ENCODE measurements around the gene GOLGA7B.
"Not testable (repeated sequence)": the region's sequence is repeated elsewhere in the genome, so short reads cannot be mapped to it uniquely, and the experiment has no call there.

Gene GOLGA7B

GRCh38 chr10:97841166-97841565 lies 8.5 kb upstream of the GOLGA7B start:
- not testable (repeated sequence) for DNase-seq; H4K91ac ChIP-seq (ENCODE audit: low read length); H3K79me1 ChIP-seq (replicated peaks; ENCODE audit: low read length, poor library complexity, severe bottlenecking); H3K4me3 ChIP-seq (ENCODE audit: insufficient read depth in 1 of 2, low read depth in 1 of 2, low read length in 2 of 2); H2BK15ac ChIP-seq (ENCODE audit: low read depth, poor library complexity, severe bottlenecking); H2BK5ac ChIP-seq (ENCODE audit: low read depth, low read length, poor library complexity, severe bottlenecking); H3K14ac ChIP-seq (ENCODE audit: low read length in 2 of 2); H2BK120ac ChIP-seq (ENCODE audit: low read depth, low read length); H3K4ac ChIP-seq (ENCODE audit: low read depth in 1 of 2, low read length in 2 of 2); H3K23ac ChIP-seq (ENCODE audit: low read length in 2 of 2); H3K36me3 ChIP-seq (ENCODE audit: control insufficient read depth in 1 of 2, insufficient read depth in 2 of 2, low read depth in 1 of 2, low read length in 2 of 2); H3K9me3 ChIP-seq (ENCODE audit: control insufficient read depth, low read length); H2AFZ ChIP-seq (ENCODE audit: low read depth, low read length); H3K4me1 ChIP-seq (ENCODE audit: control insufficient read depth, insufficient read depth, low read depth, low read length); H3K4me2 ChIP-seq (ENCODE audit: low read length, poor library complexity, severe bottlenecking); H3K27ac ChIP-seq (ENCODE audit: low read length, poor library complexity, severe bottlenecking); H4K8ac ChIP-seq (ENCODE audit: low read length); H2BK12ac ChIP-seq (ENCODE audit: low read length in 2 of 2); H2AK5ac ChIP-seq (ENCODE audit: low read length, severe bottlenecking); H3K9ac ChIP-seq (ENCODE audit: low read length); H3K18ac ChIP-seq (ENCODE audit: low read depth in 1 of 2, low read length in 2 of 2)
- H3K27me3 ChIP-seq (ENCODE audit: control insufficient read depth in 1 of 2, insufficient read depth in 1 of 2, low read length in 2 of 2) = peaks cover 4 to 31% of the 10 kb centered on the region in 2 experiments
- 92% methylated on average over 6 of the region's 22 CpGs for whole genome bisulfite sequencing

- H3K9ac ChIP-seq (ENCODE audit: low read length); H3K4me2 ChIP-seq (ENCODE audit: low read length, poor library complexity, severe bottlenecking); H2BK5ac ChIP-seq (ENCODE audit: low read depth, low read length, poor library complexity, severe bottlenecking); H3K79me1 ChIP-seq (replicated peaks; ENCODE audit: low read length, poor library complexity, severe bottlenecking); H2BK15ac ChIP-seq (ENCODE audit: low read depth, poor library complexity, severe bottlenecking); H3K18ac ChIP-seq (ENCODE audit: low read depth in 1 of 2, low read length in 2 of 2); H3K4me1 ChIP-seq (ENCODE audit: control insufficient read depth, insufficient read depth, low read depth, low read length); H4K91ac ChIP-seq (ENCODE audit: low read length); H3K9me3 ChIP-seq (ENCODE audit: control insufficient read depth, low read length); H3K23ac ChIP-seq (ENCODE audit: low read length in 2 of 2); H2AFZ ChIP-seq (ENCODE audit: low read depth, low read length); H3K14ac ChIP-seq (ENCODE audit: low read length in 2 of 2); H4K8ac ChIP-seq (ENCODE audit: low read length); H3K4me3 ChIP-seq (ENCODE audit: insufficient read depth in 1 of 2, low read depth in 1 of 2, low read length in 2 of 2); H3K27ac ChIP-seq (ENCODE audit: low read length, poor library complexity, severe bottlenecking); H2BK120ac ChIP-seq (ENCODE audit: low read depth, low read length); H3K36me3 ChIP-seq (ENCODE audit: control insufficient read depth in 1 of 2, insufficient read depth in 2 of 2, low read depth in 1 of 2, low read length in 2 of 2); H3K4ac ChIP-seq (ENCODE audit: low read depth in 1 of 2, low read length in 2 of 2); DNase-seq; H2AK5ac ChIP-seq (ENCODE audit: low read length, severe bottlenecking); H2BK12ac ChIP-seq (ENCODE audit: low read length in 2 of 2): not testable (repeated sequence)
- WGBS = no CpG with 5 or more reads among the region's 3 CpGs
- H3K27me3 ChIP-seq (ENCODE audit: control insufficient read depth in 1 of 2, insufficient read depth in 1 of 2, low read length in 2 of 2) = peaks cover 12 to 32% of the 10 kb centered on the region in 2 experiments
Observed at GRCh38 chr10:97842114-97842513, 7.5 kb upstream of the GOLGA7B start.

- H3K4ac ChIP-seq (ENCODE audit: low read depth in 1 of 2, low read length in 2 of 2) = no peak overlapping the region
- H2BK120ac ChIP-seq (ENCODE audit: low read depth, low read length) = no peak overlapping the region
- no peak overlapping the region for H3K9ac ChIP-seq (ENCODE audit: low read length)
- H3K18ac ChIP-seq (ENCODE audit: low read depth in 1 of 2, low read length in 2 of 2) = no peak overlapping the region
- H3K23ac ChIP-seq (ENCODE audit: low read length in 2 of 2) = no peak overlapping the region
- H2BK12ac ChIP-seq (ENCODE audit: low read length in 2 of 2) = no peak overlapping the region
- no peak overlapping the region for H2AK5ac ChIP-seq (ENCODE audit: low read length, severe bottlenecking)
- H3K9me3 ChIP-seq (ENCODE audit: control insufficient read depth, low read length) = no peaks in the 10 kb centered on the region
- peaks cover 12 to 32% of the 10 kb centered on the region in 2 experiments for H3K27me3 ChIP-seq (ENCODE audit: control insufficient read depth in 1 of 2, insufficient read depth in 1 of 2, low read length in 2 of 2)
- no peak overlapping the region for H3K14ac ChIP-seq (ENCODE audit: low read length in 2 of 2)
- H3K36me3 ChIP-seq (ENCODE audit: control insufficient read depth in 1 of 2, insufficient read depth in 2 of 2, low read depth in 1 of 2, low read length in 2 of 2) = no peaks in the 10 kb centered on the region
- H4K8ac ChIP-seq (ENCODE audit: low read length) = no peak overlapping the region
- H3K4me1 ChIP-seq (ENCODE audit: control insufficient read depth, insufficient read depth, low read depth, low read length) = peaks cover 6% of the 10 kb centered on the region
- no peak for DNase-seq
- H3K4me2 ChIP-seq (ENCODE audit: low read length, poor library complexity, severe bottlenecking) = no peak overlapping the region
- H2BK5ac ChIP-seq (ENCODE audit: low read depth, low read length, poor library complexity, severe bottlenecking) = no peak overlapping the region
- no peak overlapping the region for H2BK15ac ChIP-seq (ENCODE audit: low read depth, poor library complexity, severe bottlenecking)
- no peaks in the 10 kb centered on the region for H3K79me1 ChIP-seq (replicated peaks; ENCODE audit: low read length, poor library complexity, severe bottlenecking)
- no peak overlapping the region for H4K91ac ChIP-seq (ENCODE audit: low read length)
- 81% methylated on average over 7 of the region's 7 CpGs for WGBS
- no peak overlapping the region for H2AFZ ChIP-seq (ENCODE audit: low read depth, low read length)
- H3K27ac ChIP-seq (ENCODE audit: low read length, poor library complexity, severe bottlenecking) = no peak overlapping the region
- H3K4me3 ChIP-seq (ENCODE audit: insufficient read depth in 1 of 2, low read depth in 1 of 2, low read length in 2 of 2) = no peak overlapping the region
Observed at GRCh38 chr10:97842656-97843280, 6.9 kb upstream of the GOLGA7B start.

GRCh38 chr10:97843281-97843671 lies 6.4 kb upstream of the GOLGA7B start:
- Histone ChIP-seq H3K9ac (ENCODE audit: low read length) (no peak overlapping the region), H2BK15ac (ENCODE audit: low read depth, poor library complexity, severe bottlenecking) (no peak overlapping the region), H3K27me3 (ENCODE audit: control insufficient read depth in 1 of 2, insufficient read depth in 1 of 2, low read length in 2 of 2) (peaks cover 12 to 35% of the 10 kb centered on the region in 2 experiments), H3K4me2 (ENCODE audit: low read length, poor library complexity, severe bottlenecking) (no peak overlapping the region), H3K4ac (ENCODE audit: low read depth in 1 of 2, low read length in 2 of 2) (no peak overlapping the region), H3K36me3 (ENCODE audit: control insufficient read depth in 1 of 2, insufficient read depth in 2 of 2, low read depth in 1 of 2, low read length in 2 of 2) (no peaks in the 10 kb centered on the region), H2BK12ac (ENCODE audit: low read length in 2 of 2) (no peak overlapping the region), H2BK5ac (ENCODE audit: low read depth, low read length, poor library complexity, severe bottlenecking) (no peak overlapping the region), H3K4me1 (ENCODE audit: control insufficient read depth, insufficient read depth, low read depth, low read length) (peaks cover 6% of the 10 kb centered on the region), H3K23ac (ENCODE audit: low read length in 2 of 2) (no peak overlapping the region), H3K27ac (ENCODE audit: low read length, poor library complexity, severe bottlenecking) (no peak overlapping the region), H2AK5ac (ENCODE audit: low read length, severe bottlenecking) (no peak overlapping the region), H3K4me3 (ENCODE audit: insufficient read depth in 1 of 2, low read depth in 1 of 2, low read length in 2 of 2) (no peak overlapping the region), H4K8ac (ENCODE audit: low read length) (no peak overlapping the region), H3K14ac (ENCODE audit: low read length in 2 of 2) (no peak overlapping the region), H3K18ac (ENCODE audit: low read depth in 1 of 2, low read length in 2 of 2) (no peak overlapping the region), H4K91ac (ENCODE audit: low read length) (no peak overlapping the region), H3K79me1 (replicated peaks; ENCODE audit: low read length, poor library complexity, severe bottlenecking) (no peaks in the 10 kb centered on the region), H2AFZ (ENCODE audit: low read depth, low read length) (no peak overlapping the region), H2BK120ac (ENCODE audit: low read depth, low read length) (no peak overlapping the region), H3K9me3 (ENCODE audit: control insufficient read depth, low read length) (no peaks in the 10 kb centered on the region)
- WGBS = 79% methylated on average over 2 of the region's 2 CpGs
- DNase-seq = no peak
